Lung (tissue), 12 donors: ENCODE data around the gene VIPR1. TPM values are rescaled to one million over a fixed set of nuclear protein-coding genes. Genes with fewer than 3 reads are reported as not detected.

Source experiments
- ATAC-seq: fragments of 200-7000 bp; cut with Tn5 transposase; one replicate; pipeline ENCODE4 v1.9.1; 2020; ENCODE audit warnings: moderate number of reproducible peaks; ENCODE audit not compliant: insufficient read depth, low FRiP score
- DNase-seq, 3 donors: peaks; one replicate each; pipeline ENCODE4 v3.0.0-alpha.2; 2013 to 2017
- H3K27ac ChIP-seq, 2 donors: one replicate each; pipeline ENCODE4 v1.5.1; 2013; ENCODE audit warnings: mild to moderate bottlenecking in 2 of 2, moderate library complexity in 2 of 2, control low read depth in 1 of 2, inconsistent platforms in 1 of 2, low read depth in 1 of 2, low read length in 1 of 2
- H3K27me3 ChIP-seq, 3 donors: one replicate each; pipeline ENCODE4 v1.5.1; 2013; ENCODE audit warnings: low read length in 2 of 3; ENCODE audit not compliant: control insufficient read depth in 3 of 3, insufficient read depth in 3 of 3
- H3K36me3 ChIP-seq, 4 donors: one replicate each; pipeline ENCODE4 v1.5.1; 2013; ENCODE audit warnings: low read length in 4 of 4, mild to moderate bottlenecking in 1 of 4, moderate library complexity in 1 of 4; ENCODE audit not compliant: control insufficient read depth in 4 of 4, insufficient read depth in 4 of 4
- H3K4me1 ChIP-seq, 5 donors: one replicate each; pipeline ENCODE4 v1.5.1; 2013; ENCODE audit warnings: low read length in 5 of 5, mild to moderate bottlenecking in 2 of 5, moderate library complexity in 1 of 5; ENCODE audit not compliant: control insufficient read depth in 5 of 5, insufficient read depth in 5 of 5
- H3K4me3 ChIP-seq: one replicate; pipeline ENCODE4 v1.5.1; 2013; ENCODE audit warnings: mild to moderate bottlenecking, control low read depth, moderate library complexity
- H3K9ac ChIP-seq, 2 donors: one replicate each; pipeline ENCODE4 v1.5.1; 2013; ENCODE audit warnings: low read length in 2 of 2, control low read depth in 1 of 2; ENCODE audit not compliant: insufficient read depth in 1 of 2
- H3K9me3 ChIP-seq, 4 donors: one replicate each; pipeline ENCODE4 v1.5.1; 2013; ENCODE audit warnings: low read length in 3 of 4, mild to moderate bottlenecking in 1 of 4, moderate library complexity in 1 of 4; ENCODE audit not compliant: control insufficient read depth in 4 of 4, insufficient read depth in 3 of 4
- WGBS, 2 donors: extraction: QIAGEN DNeasy Blood & Tissue Kit; methylation state at CpG; one replicate each; pipeline ENCODE4 v1.1.7; 2013; 5-methylcytosine and 5-hydroxymethylcytosine counted together
- polyA plus RNA-seq, 2 donors: library from polyadenylated mRNA; stranded (reverse); fragments of 200-250 nt; gene quantifications; one replicate each; pipeline ENCODE4 v1.2.1, GENCODE V29; 2013
- total RNA-seq, 2 donors: library from RNA; depleted of rRNA in 1 of 2; stranded (reverse); fragments of >200 nt in 1 of 2; gene quantifications; one replicate each; pipeline ENCODE4 v1.2.1, GENCODE V29; 2014 to 2021
- TF ChIP-seq, protein P1 (sequence below): IDR thresholded peaks from 2 replicates; pipeline ENCODE4 v1.5.1; 2012; ENCODE audit warnings: mild to moderate bottlenecking; ENCODE audit errors: control extremely low read depth, extremely low read depth
- donor health status: control.
- donor health status: control.
- donor health status: Bipolar disorder and iron deficiency.
- donor health status: healthy.
- donor health status: DM: yes; HTN: yes; CAD: no.

Gene VIPR1
- total and polyA plus RNA-seq, 4 donors: 24.8 to 89.8 (median 65.0) TPM

DNA sequence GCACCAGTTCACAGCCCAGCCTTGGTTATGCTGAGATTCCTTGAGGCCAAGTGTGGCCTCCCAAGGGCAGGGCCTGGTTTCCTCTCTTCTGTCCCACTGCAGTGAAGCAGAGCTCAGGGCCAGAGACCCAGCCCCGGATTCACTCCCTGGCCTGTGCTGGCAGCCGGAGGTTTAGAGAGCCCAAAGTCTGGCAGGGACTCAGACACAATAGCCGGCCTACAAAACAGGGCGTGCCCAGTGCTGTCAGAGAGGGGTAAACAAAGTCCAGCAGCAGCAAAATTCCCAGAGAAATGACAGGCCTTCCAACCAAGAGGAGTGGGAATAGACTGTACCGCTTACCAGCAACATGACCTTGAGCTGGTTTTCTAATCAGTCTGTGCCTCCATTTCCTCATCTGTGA is 14.0 kb downstream of the VIPR1 start:
- Histone ChIP-seq H3K4me3 (no peak overlapping the region), H3K27me3 (no peaks in the 10 kb centered on the region), H3K9ac (no peak overlapping the region), H3K9me3 (no peaks in the 10 kb centered on the region), H3K36me3 (peaks cover 0 to 23% (median 0%) of the 10 kb centered on the region in 4 donors), H3K27ac (peak overlapping the region; percentile 61 to 63), H3K4me1 (peaks cover 0 to 35% (median 0%) of the 10 kb centered on the region in 5 donors)
- DNase-seq (no peak), ATAC-seq (no peak)
- TF ChIP-seq, protein P1, sequence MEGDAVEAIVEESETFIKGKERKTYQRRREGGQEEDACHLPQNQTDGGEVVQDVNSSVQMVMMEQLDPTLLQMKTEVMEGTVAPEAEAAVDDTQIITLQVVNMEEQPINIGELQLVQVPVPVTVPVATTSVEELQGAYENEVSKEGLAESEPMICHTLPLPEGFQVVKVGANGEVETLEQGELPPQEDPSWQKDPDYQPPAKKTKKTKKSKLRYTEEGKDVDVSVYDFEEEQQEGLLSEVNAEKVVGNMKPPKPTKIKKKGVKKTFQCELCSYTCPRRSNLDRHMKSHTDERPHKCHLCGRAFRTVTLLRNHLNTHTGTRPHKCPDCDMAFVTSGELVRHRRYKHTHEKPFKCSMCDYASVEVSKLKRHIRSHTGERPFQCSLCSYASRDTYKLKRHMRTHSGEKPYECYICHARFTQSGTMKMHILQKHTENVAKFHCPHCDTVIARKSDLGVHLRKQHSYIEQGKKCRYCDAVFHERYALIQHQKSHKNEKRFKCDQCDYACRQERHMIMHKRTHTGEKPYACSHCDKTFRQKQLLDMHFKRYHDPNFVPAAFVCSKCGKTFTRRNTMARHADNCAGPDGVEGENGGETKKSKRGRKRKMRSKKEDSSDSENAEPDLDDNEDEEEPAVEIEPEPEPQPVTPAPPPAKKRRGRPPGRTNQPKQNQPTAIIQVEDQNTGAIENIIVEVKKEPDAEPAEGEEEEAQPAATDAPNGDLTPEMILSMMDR: no peak
- 64 to 83% methylated on average over 5 of the region's 5 CpGs for WGBS, 2 donors

DNA sequence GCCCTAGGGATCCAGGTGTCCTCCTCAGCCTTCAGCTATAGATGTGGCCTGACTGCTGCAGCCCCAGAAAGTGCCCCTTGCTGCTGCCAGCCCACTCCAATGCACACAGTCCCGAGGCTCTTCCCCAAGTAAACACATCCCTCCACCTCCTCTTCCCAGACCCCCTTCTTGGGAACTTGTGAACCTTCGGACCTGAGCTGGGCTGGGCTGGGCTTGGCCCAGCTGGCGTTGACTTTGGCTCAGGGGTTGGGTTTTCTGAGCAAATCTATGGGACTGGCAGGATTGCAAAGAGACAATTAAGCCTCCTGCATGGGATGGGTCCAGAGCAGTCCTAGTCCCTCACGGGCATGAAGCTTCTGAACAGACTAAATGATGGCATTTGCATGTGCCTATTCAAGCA is 14.7 kb downstream of the VIPR1 start:
- H3K36me3 ChIP-seq: peaks cover 0 to 23% (median 0%) of the 10 kb centered on the region in 4 donors
- 52 to 62% methylated on average over 4 of the region's 4 CpGs for WGBS, 2 donors
- ATAC-seq (no peak), DNase-seq (no peak)
- no peaks in the 10 kb centered on the region for H3K9me3 ChIP-seq
- H3K9ac ChIP-seq: no peak overlapping the region
- H3K27ac ChIP-seq: peak overlapping the region in 1 of 2 donors; percentile 5
- H3K4me1 ChIP-seq: peaks cover 0 to 31% (median 0%) of the 10 kb centered on the region in 5 donors
- no peaks in the 10 kb centered on the region for H3K27me3 ChIP-seq
- TF ChIP-seq, protein P1: no peak
- no peak overlapping the region for H3K4me3 ChIP-seq

DNA sequence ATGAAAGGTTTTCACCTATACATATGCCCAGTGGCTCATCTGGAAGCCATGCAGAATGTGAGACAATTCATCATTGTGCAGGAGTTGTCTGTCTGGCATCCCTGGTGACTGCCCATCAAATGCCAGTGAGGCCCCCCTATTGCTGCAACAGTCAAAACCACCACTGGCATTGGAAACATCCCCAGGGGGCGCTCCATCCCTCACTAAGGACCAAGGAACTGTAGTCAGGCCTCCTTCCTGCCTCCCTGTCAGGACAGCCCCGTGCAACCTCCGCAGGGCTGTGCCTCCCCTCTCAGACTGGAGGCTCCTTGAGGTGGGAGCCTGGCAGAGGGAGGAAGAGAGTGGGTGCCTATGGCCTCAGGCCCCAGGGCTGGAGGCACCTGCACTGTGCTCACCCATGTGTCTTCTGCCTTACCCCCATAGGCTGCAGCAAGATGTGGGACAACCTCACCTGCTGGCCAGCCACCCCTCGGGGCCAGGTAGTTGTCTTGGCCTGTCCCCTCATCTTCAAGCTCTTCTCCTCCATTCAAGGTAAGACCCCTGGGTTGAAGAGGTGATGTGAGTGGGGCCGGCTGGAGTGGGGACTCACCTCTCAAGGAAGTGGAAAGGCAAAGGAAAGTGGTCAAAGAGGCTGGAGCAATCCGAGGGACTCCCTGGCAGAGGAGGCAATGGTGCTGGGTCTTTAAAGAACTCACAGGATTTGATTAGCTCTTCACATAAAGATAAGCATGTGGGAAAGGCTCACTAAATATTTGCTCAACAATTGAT is 16.5 kb downstream of the VIPR1 start:
- no peak overlapping the region for H3K9ac ChIP-seq
- H3K4me1 ChIP-seq: peaks cover 0 to 25% (median 0%) of the 10 kb centered on the region in 5 donors
- DNase-seq (no peak), ATAC-seq (no peak)
- no peak overlapping the region for H3K4me3 ChIP-seq
- WGBS, 2 donors: 74 to 80% methylated on average over 6 of the region's 6 CpGs
- no peaks in the 10 kb centered on the region for H3K9me3 ChIP-seq
- no peaks in the 10 kb centered on the region for H3K27me3 ChIP-seq
- peaks cover 0 to 26% (median 0%) of the 10 kb centered on the region in 4 donors for H3K36me3 ChIP-seq
- TF ChIP-seq, protein P1: peak; percentile 2
- H3K27ac ChIP-seq: peak overlapping the region in 1 of 2 donors; percentile 29
